Mesendoderm (in vitro differentiated cells): Measurements from ENCODE around the gene KHK.

Source experiments
- DNase-seq: peaks from one replicate; pipeline ENCODE4 v3.0.0; 2013
- H2AK5ac ChIP-seq: 2 replicates; pipeline ENCODE4 v1.6.1; 2013; ENCODE audit warnings: low read length, inconsistent platforms
- H2BK120ac ChIP-seq: 2 replicates; pipeline ENCODE4 v1.6.1; 2013; ENCODE audit warnings: low read depth, mild to moderate bottlenecking, low read length, moderate library complexity, mixed read lengths
- H2BK15ac ChIP-seq: replicated peaks from 2 replicates; pipeline ENCODE4 v1.6.1; 2013; ENCODE audit warnings: low read depth, mild to moderate bottlenecking, moderate library complexity
- H2BK5ac ChIP-seq: 2 replicates; pipeline ENCODE4 v1.6.1; 2013; ENCODE audit warnings: low read length, inconsistent platforms
- H3K18ac ChIP-seq: 2 replicates; pipeline ENCODE4 v1.6.1; 2013; ENCODE audit warnings: mild to moderate bottlenecking, low read length, mixed read lengths
- H3K23ac ChIP-seq: one replicate; pipeline ENCODE4 v1.6.1; 2013; ENCODE audit warnings: low read length
- H3K27ac ChIP-seq: 2 replicates; pipeline ENCODE4 v1.5.1; 2013; ENCODE audit warnings: low read depth, mild to moderate bottlenecking, inconsistent platforms, low read length, moderate library complexity
- H3K27me3 ChIP-seq: 2 replicates; pipeline ENCODE4 v1.6.1; 2013; ENCODE audit warnings: low read length, control low read depth, mild to moderate bottlenecking, inconsistent platforms; ENCODE audit not compliant: insufficient read depth, poor library complexity
- H3K36me3 ChIP-seq: 2 replicates; pipeline ENCODE4 v1.6.1; 2013; ENCODE audit warnings: low read length, inconsistent platforms; ENCODE audit not compliant: control insufficient read depth, insufficient read depth
- H3K4ac ChIP-seq: one replicate; pipeline ENCODE4 v1.6.1; 2013; ENCODE audit warnings: low read depth, mild to moderate bottlenecking, low read length, moderate library complexity
- H3K4me1 ChIP-seq: 2 replicates; pipeline ENCODE4 v1.6.1; 2013; ENCODE audit warnings: low read depth, low read length, inconsistent platforms; ENCODE audit not compliant: control insufficient read depth
- H3K4me2 ChIP-seq: 2 replicates; pipeline ENCODE4 v1.6.1; 2013; ENCODE audit warnings: low read length
- H3K4me3 ChIP-seq: 2 replicates; pipeline ENCODE4 v1.5.1; 2013; ENCODE audit warnings: mild to moderate bottlenecking, low read length
- H3K56ac ChIP-seq: one replicate; pipeline ENCODE4 v1.6.1; 2013; ENCODE audit warnings: low read length
- H3K79me1 ChIP-seq: 2 replicates; pipeline ENCODE4 v1.6.1; 2013; ENCODE audit warnings: low read length, inconsistent platforms
- H3K79me2 ChIP-seq: 2 replicates; pipeline ENCODE4 v1.6.1; 2013; ENCODE audit warnings: mild to moderate bottlenecking, low read length; ENCODE audit not compliant: control insufficient read depth, insufficient read depth
- H3K9ac ChIP-seq: 2 replicates; pipeline ENCODE4 v1.6.1; 2013; ENCODE audit warnings: low read length, inconsistent platforms
- H4K5ac ChIP-seq: one replicate; pipeline ENCODE4 v1.6.1; 2013; ENCODE audit warnings: low read length
- H4K8ac ChIP-seq: one replicate; pipeline ENCODE4 v1.6.1; 2013; ENCODE audit warnings: low read depth, mild to moderate bottlenecking, control low read depth, low read length, moderate library complexity
- WGBS: extraction: QIAGEN DNeasy Blood & Tissue Kit; methylation state at CpG from one replicate; pipeline ENCODE4 v1.1.7; 2013; ENCODE audit warnings: low lambda C conversion rate, missing lambda C conversion rate; ENCODE audit not compliant: insufficient coverage; ENCODE audit errors: extremely low coverage; 5-methylcytosine and 5-hydroxymethylcytosine counted together

Gene KHK

GRCh38 chr2:27054721-27055120, 31.9 kb upstream of the KHK start:
- no peak overlapping the region for H2AK5ac ChIP-seq
- H2BK5ac ChIP-seq, result no peak overlapping the region
- peaks cover 2% of the 10 kb centered on the region for H3K36me3 ChIP-seq
- peaks cover 2% of the 10 kb centered on the region for H3K4me1 ChIP-seq
- H4K8ac ChIP-seq, result no peak overlapping the region
- no peak overlapping the region for H3K4me2 ChIP-seq
- no peak overlapping the region for H2BK15ac ChIP-seq
- H3K79me1 ChIP-seq, result peaks cover 2% of the 10 kb centered on the region
- H3K79me2 ChIP-seq, result no peaks in the 10 kb centered on the region
- no peak overlapping the region for H3K9ac ChIP-seq
- no peak overlapping the region for H3K56ac ChIP-seq
- no peak overlapping the region for H3K18ac ChIP-seq
- H4K5ac ChIP-seq, result no peak overlapping the region
- no peak overlapping the region for H2BK120ac ChIP-seq
- H3K4me3 ChIP-seq, result no peak overlapping the region
- H3K23ac ChIP-seq, result no peak overlapping the region
- H3K27ac ChIP-seq, result no peak overlapping the region
- H3K4ac ChIP-seq, result no peak overlapping the region
- no CpG with 5 or more reads among the region's 11 CpGs for WGBS
- DNase-seq, result no peak
- H3K27me3 ChIP-seq, result no peaks in the 10 kb centered on the region

GRCh38 chr2:27057184-27057583, 29.4 kb upstream of the KHK start:
- no peak overlapping the region for H3K4me2 ChIP-seq
- no peak overlapping the region for H2BK120ac ChIP-seq
- no peaks in the 10 kb centered on the region for H3K79me2 ChIP-seq
- H3K4ac ChIP-seq, result no peak overlapping the region
- no peak overlapping the region for H3K56ac ChIP-seq
- H2BK15ac ChIP-seq, result no peak overlapping the region
- no peak overlapping the region for H3K27ac ChIP-seq
- no CpG with 5 or more reads among the region's 6 CpGs for WGBS
- H3K4me1 ChIP-seq, result peaks cover under 1% of the 10 kb centered on the region
- no peak overlapping the region for H3K4me3 ChIP-seq
- H3K27me3 ChIP-seq, result no peaks in the 10 kb centered on the region
- no peak for DNase-seq
- peaks cover 2% of the 10 kb centered on the region for H3K36me3 ChIP-seq
- H2BK5ac ChIP-seq, result no peak overlapping the region
- no peak overlapping the region for H4K8ac ChIP-seq
- no peak overlapping the region for H4K5ac ChIP-seq
- no peak overlapping the region for H3K9ac ChIP-seq
- H3K18ac ChIP-seq, result no peak overlapping the region
- peaks cover 1% of the 10 kb centered on the region for H3K79me1 ChIP-seq
- no peak overlapping the region for H2AK5ac ChIP-seq
- H3K23ac ChIP-seq, result no peak overlapping the region

- Histone ChIP-seq H3K18ac (no peak overlapping the region), H4K8ac (no peak overlapping the region), H3K36me3 (peaks cover 2% of the 10 kb centered on the region), H2AK5ac (no peak overlapping the region), H3K79me2 (no peaks in the 10 kb centered on the region), H3K23ac (no peak overlapping the region), H3K9ac (no peak overlapping the region), H2BK15ac (no peak overlapping the region), H2BK5ac (no peak overlapping the region), H3K27me3 (no peaks in the 10 kb centered on the region), H4K5ac (no peak overlapping the region), H3K79me1 (no peaks in the 10 kb centered on the region), H3K4me1 (no peaks in the 10 kb centered on the region), H3K4me3 (no peak overlapping the region), H2BK120ac (no peak overlapping the region), H3K56ac (no peak overlapping the region), H3K27ac (no peak overlapping the region), H3K4me2 (no peak overlapping the region), H3K4ac (no peak overlapping the region)
- DNase-seq, result no peak
- no CpG with 5 or more reads among the region's 10 CpGs for WGBS
Observed at GRCh38 chr2:27058210-27058609, 28.4 kb upstream of the KHK start.

- H3K4me2 ChIP-seq, result no peak overlapping the region
- WGBS, result no CpG with 5 or more reads among the region's 15 CpGs
Observed at GRCh38 chr2:27059141-27059820, 27.3 kb upstream of the KHK start.

GRCh38 chr2:27060323-27060722, 26.2 kb upstream of the KHK start:
- no peak overlapping the region for H2BK5ac ChIP-seq
- no peak overlapping the region for H3K56ac ChIP-seq
- no peaks in the 10 kb centered on the region for H3K4me1 ChIP-seq
- H3K4me3 ChIP-seq, result no peak overlapping the region
- H3K79me1 ChIP-seq, result no peaks in the 10 kb centered on the region
- no peak overlapping the region for H2BK120ac ChIP-seq
- H3K36me3 ChIP-seq, result peaks cover 2% of the 10 kb centered on the region
- no peak overlapping the region for H4K8ac ChIP-seq
- H3K4ac ChIP-seq, result no peak overlapping the region
- no peaks in the 10 kb centered on the region for H3K79me2 ChIP-seq
- H2AK5ac ChIP-seq, result no peak overlapping the region
- H3K27me3 ChIP-seq, result no peaks in the 10 kb centered on the region
- DNase-seq, result no peak
- WGBS, result no CpG with 5 or more reads among the region's 3 CpGs
- no peak overlapping the region for H3K9ac ChIP-seq
- H2BK15ac ChIP-seq, result no peak overlapping the region
- no peak overlapping the region for H3K23ac ChIP-seq
- no peak overlapping the region for H4K5ac ChIP-seq
- H3K4me2 ChIP-seq, result no peak overlapping the region
- no peak overlapping the region for H3K27ac ChIP-seq
- no peak overlapping the region for H3K18ac ChIP-seq

More at GRCh38 chr2:27059141-27059820, 27.3 kb upstream of the KHK start:
- no peak overlapping the region for H3K23ac ChIP-seq
- no peaks in the 10 kb centered on the region for H3K79me1 ChIP-seq
- H3K27ac ChIP-seq, result no peak overlapping the region
- H2BK15ac ChIP-seq, result no peak overlapping the region
- H4K5ac ChIP-seq, result no peak overlapping the region
- H2AK5ac ChIP-seq, result no peak overlapping the region
- no peak overlapping the region for H2BK5ac ChIP-seq
- no peak for DNase-seq
- no peak overlapping the region for H2BK120ac ChIP-seq
- peaks cover 2% of the 10 kb centered on the region for H3K36me3 ChIP-seq
- H3K4me3 ChIP-seq, result no peak overlapping the region
- H3K18ac ChIP-seq, result no peak overlapping the region
- no peak overlapping the region for H3K56ac ChIP-seq
- H3K27me3 ChIP-seq, result no peaks in the 10 kb centered on the region
- no peak overlapping the region for H4K8ac ChIP-seq
- H3K79me2 ChIP-seq, result no peaks in the 10 kb centered on the region
- no peak overlapping the region for H3K4ac ChIP-seq
- no peak overlapping the region for H3K9ac ChIP-seq
- H3K4me1 ChIP-seq, result no peaks in the 10 kb centered on the region

- H2BK120ac ChIP-seq, result no peak overlapping the region
- WGBS, result no CpG with 5 or more reads among the region's 3 CpGs
- H3K56ac ChIP-seq, result no peak overlapping the region
- no peak overlapping the region for H2BK15ac ChIP-seq
- peaks cover 6% of the 10 kb centered on the region for H3K79me2 ChIP-seq
- H2BK5ac ChIP-seq, result no peak overlapping the region
- peaks cover 1% of the 10 kb centered on the region for H3K4me1 ChIP-seq
- H3K23ac ChIP-seq, result no peak overlapping the region
- no peak overlapping the region for H3K9ac ChIP-seq
- no peak overlapping the region for H4K8ac ChIP-seq
- H4K5ac ChIP-seq, result no peak overlapping the region
- H2AK5ac ChIP-seq, result no peak overlapping the region
- DNase-seq, result no peak
- H3K4me3 ChIP-seq, result no peak overlapping the region
- no peak overlapping the region for H3K18ac ChIP-seq
- no peak overlapping the region for H3K4me2 ChIP-seq
- H3K27ac ChIP-seq, result no peak overlapping the region
- no peak overlapping the region for H3K4ac ChIP-seq
- H3K27me3 ChIP-seq, result no peaks in the 10 kb centered on the region
- peaks cover 13% of the 10 kb centered on the region for H3K79me1 ChIP-seq
- peaks cover 4% of the 10 kb centered on the region for H3K36me3 ChIP-seq
Observed at GRCh38 chr2:27065128-27065527, 21.4 kb upstream of the KHK start.
